HEK293T (cell line): Measurements from ENCODE around the gene CINP.

Experiments used
- CTCF ChIA-PET: fragments of 350-600 bp; formaldehyde crosslinking; extraction: SDS; loops from one replicate; lab custom pipeline; 2021; ENCODE audit warnings: antibody characterized with exemption, inconsistent platforms; lab: Yijun Ruan, JAX
- POLR2A ChIA-PET: fragments of 350-600 bp; formaldehyde crosslinking; extraction: SDS; loops from one replicate; lab custom pipeline; 2020; ENCODE audit warnings: antibody characterized with exemption, inconsistent platforms; lab: Yijun Ruan, JAX
- DNase-seq: peaks from one replicate; pipeline ENCODE4 v3.0.0; 2012; ENCODE audit warnings: mixed read lengths; ENCODE audit errors: extremely low spot score
- ARNT ChIP-seq: fragments of 450-650 bp; IDR thresholded peaks from 2 replicates; pipeline ENCODE4 v1.6.1; 2017; ENCODE audit warnings: mild to moderate bottlenecking
- BHLHE40 ChIP-seq: fragments of 450-650 bp; IDR thresholded peaks from 2 replicates; pipeline ENCODE4 v1.6.1; 2016; ENCODE audit warnings: mild to moderate bottlenecking, moderate library complexity, borderline replicate concordance
- CTBP1 ChIP-seq: fragments of 450-650 bp; IDR thresholded peaks from 2 replicates; pipeline ENCODE4 v1.6.1; 2016; ENCODE audit warnings: borderline replicate concordance
- ELF4 ChIP-seq: fragments of 450-650 bp; IDR thresholded peaks from 2 replicates; pipeline ENCODE4 v1.6.1; 2017; ENCODE audit warnings: antibody characterized with exemption
- FOXA1 ChIP-seq: fragments of 450-650 bp; IDR thresholded peaks from 2 replicates; pipeline ENCODE4 v1.6.1; 2016; ENCODE audit warnings: mild to moderate bottlenecking
- FOXK2 ChIP-seq: fragments of 450-650 bp; IDR thresholded peaks from 2 replicates; pipeline ENCODE4 v1.6.1; 2016; ENCODE audit warnings: mild to moderate bottlenecking
- FOXM1 ChIP-seq: fragments of 450-650 bp; IDR thresholded peaks from 2 replicates; pipeline ENCODE4 v1.6.1; 2017; ENCODE audit warnings: mild to moderate bottlenecking, borderline replicate concordance
- HDGF ChIP-seq: fragments of 450-650 bp; IDR thresholded peaks from 2 replicates; pipeline ENCODE4 v1.6.1; 2017; ENCODE audit warnings: antibody characterized with exemption, borderline replicate concordance
- L3MBTL2 ChIP-seq: fragments of 450-650 bp; conservative IDR thresholded peaks from 2 replicates; pipeline ENCODE4 v1.6.1; 2016; ENCODE audit warnings: mild to moderate bottlenecking
- LEF1 ChIP-seq: fragments of 450-650 bp; IDR thresholded peaks from 2 replicates; pipeline ENCODE4 v1.6.1; 2017; ENCODE audit warnings: mild to moderate bottlenecking, borderline replicate concordance
- NFRKB ChIP-seq: fragments of 450-650 bp; IDR thresholded peaks from 2 replicates; pipeline ENCODE4 v1.6.1; 2016; ENCODE audit warnings: mild to moderate bottlenecking, moderate library complexity
- SP1 ChIP-seq: fragments of 450-650 bp; IDR thresholded peaks from 2 replicates; pipeline ENCODE4 v1.6.1; 2017
- SUZ12 ChIP-seq: fragments of 450-650 bp; IDR thresholded peaks from 2 replicates; pipeline ENCODE4 v1.6.1; 2016; ENCODE audit warnings: mild to moderate bottlenecking
- TARDBP ChIP-seq: fragments of 450-650 bp; IDR thresholded peaks from 2 replicates; pipeline ENCODE4 v1.6.1; 2016
- ZNF384 ChIP-seq: fragments of 450-650 bp; IDR thresholded peaks from 2 replicates; pipeline ENCODE4 v1.6.1; 2016
- TF ChIP-seq, protein P1 (sequence below): fragments of 450-650 bp; IDR thresholded peaks from 2 replicates; pipeline ENCODE4 v1.6.1; 2016

Gene CINP

GRCh38 chr14:102362545-102363181, at the start of gene CINP, which contains the start of gene TECPR2:
Gene CINP, minus strand, starts transcription at chr14:102362890. Its CDS starts 39 bp downstream, at chr14:102362851.
Gene TECPR2, plus strand, starts transcription at chr14:102362941. Its CDS starts 13,781 bp downstream, at chr14:102376722.
- DNase-seq: peak; percentile 97
- ChIA-PET POLR2A (interaction anchor here (0.5 to 1.8 kb wide), 13 partner anchors 8 to 185 kb away, joined by 3 to 14 read pairs (median 3); partner anchors contain the start of gene ZNF839), CTCF (no interaction called here)
- no peak for TF ChIP-seq BHLHE40
- no peak for TF ChIP-seq LEF1
- TF ChIP-seq ZNF384: no peak
- TF ChIP-seq SUZ12: no peak
- no peak for TF ChIP-seq ELF4
- no peak for TF ChIP-seq SP1
- TF ChIP-seq, protein P1, sequence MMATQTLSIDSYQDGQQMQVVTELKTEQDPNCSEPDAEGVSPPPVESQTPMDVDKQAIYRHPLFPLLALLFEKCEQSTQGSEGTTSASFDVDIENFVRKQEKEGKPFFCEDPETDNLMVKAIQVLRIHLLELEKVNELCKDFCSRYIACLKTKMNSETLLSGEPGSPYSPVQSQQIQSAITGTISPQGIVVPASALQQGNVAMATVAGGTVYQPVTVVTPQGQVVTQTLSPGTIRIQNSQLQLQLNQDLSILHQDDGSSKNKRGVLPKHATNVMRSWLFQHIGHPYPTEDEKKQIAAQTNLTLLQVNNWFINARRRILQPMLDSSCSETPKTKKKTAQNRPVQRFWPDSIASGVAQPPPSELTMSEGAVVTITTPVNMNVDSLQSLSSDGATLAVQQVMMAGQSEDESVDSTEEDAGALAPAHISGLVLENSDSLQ: no peak
- TF ChIP-seq NFRKB: no peak
- TF ChIP-seq TARDBP: no peak
- TF ChIP-seq FOXM1: no peak
- TF ChIP-seq ARNT: no peak
- no peak for TF ChIP-seq FOXK2
- TF ChIP-seq FOXA1: no peak
- TF ChIP-seq CTBP1: no peak

GRCh38 chr14:102408724-102409123, 46.0 kb upstream of the CINP start:
- DNase-seq: no peak
- POLR2A ChIA-PET: interaction anchor here (0.9 kb wide), 1 partner anchor 46 kb away, joined by 3 read pairs; the partner anchor contains the start of genes CINP and TECPR2
- CTCF ChIA-PET: no interaction called here
- TF ChIP-seq CTBP1 (no peak), BHLHE40 (no peak), HDGF (no peak), ZNF384 (no peak), FOXM1 (no peak), FOXA1 (no peak), SUZ12 (no peak), ARNT (no peak), SP1 (no peak), NFRKB (no peak), TARDBP (no peak), ELF4 (no peak), L3MBTL2 (no peak), LEF1 (no peak), FOXK2 (no peak)
- TF ChIP-seq, protein P1: no peak

- DNase-seq: no peak
- ChIA-PET CTCF (no interaction called here), POLR2A (no interaction called here)
- TF ChIP-seq, protein P1: no peak
- TF ChIP-seq HDGF (no peak), SUZ12 (no peak), TARDBP (no peak), ARNT (no peak), L3MBTL2 (no peak), BHLHE40 (no peak), NFRKB (no peak), CTBP1 (no peak), FOXA1 (no peak), FOXK2 (no peak), FOXM1 (no peak), LEF1 (no peak)
Measured at GRCh38 chr14:102407258-102407657, 44.6 kb upstream of the CINP start.

DNA sequence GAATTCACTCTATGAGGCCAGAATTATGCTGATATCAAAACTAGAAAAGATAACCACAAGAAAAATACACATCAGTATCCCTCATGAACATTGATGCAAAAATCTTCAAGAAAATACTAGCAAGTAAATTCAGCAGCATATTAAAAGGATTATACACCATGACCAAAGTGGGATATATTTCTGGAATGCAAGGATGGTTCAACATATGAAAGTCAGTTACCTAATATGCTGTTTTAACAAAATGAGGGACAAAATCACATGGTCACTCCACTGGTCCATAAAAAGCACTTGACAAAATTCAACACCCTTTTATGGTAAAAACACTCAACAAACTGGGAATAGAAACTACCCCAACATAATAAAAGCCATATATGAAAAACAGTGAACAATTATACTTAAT, 40.3 kb upstream of the CINP start:
- ChIA-PET CTCF (no interaction called here), POLR2A (no interaction called here)
- TF ChIP-seq FOXK2 (no peak), HDGF (no peak), TARDBP (no peak), L3MBTL2 (no peak), ARNT (no peak), FOXM1 (no peak), NFRKB (no peak), FOXA1 (no peak), BHLHE40 (no peak), CTBP1 (no peak), SP1 (no peak), SUZ12 (no peak), LEF1 (no peak)
- TF ChIP-seq, protein P1: no peak

DNA sequence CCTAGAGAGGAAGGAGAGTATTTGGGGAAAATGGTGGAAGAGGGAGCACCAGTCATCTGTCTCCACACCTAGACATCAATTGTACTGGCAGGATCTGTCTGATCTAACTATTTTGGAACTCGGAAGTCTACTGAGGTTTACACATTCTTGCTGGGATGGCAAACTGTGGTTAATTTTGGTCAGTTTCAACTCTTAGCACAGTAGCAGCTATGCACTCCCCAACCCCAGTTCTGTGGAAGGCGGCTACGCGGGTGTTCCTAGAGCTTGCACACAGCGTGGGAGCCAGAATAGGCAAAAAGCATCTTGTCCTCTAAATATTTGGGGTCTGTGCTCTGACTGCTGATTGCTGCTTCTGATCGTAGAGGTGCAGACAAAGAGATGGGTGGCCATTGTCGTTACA, 33.8 kb upstream of the CINP start:
- no peak for DNase-seq
- ChIA-PET CTCF (no interaction called here), POLR2A (no interaction called here)
- TF ChIP-seq ZNF384: no peak
- TF ChIP-seq HDGF: no peak
- TF ChIP-seq ELF4: no peak
- TF ChIP-seq TARDBP: no peak
- TF ChIP-seq CTBP1: no peak
- no peak for TF ChIP-seq FOXM1
- TF ChIP-seq NFRKB: no peak

More for the DNA sequence above, 40.3 kb upstream of the CINP start:
- no peak for DNase-seq
